ENCODE data around the gene HTR1A.

Gene HTR1A

DNA sequence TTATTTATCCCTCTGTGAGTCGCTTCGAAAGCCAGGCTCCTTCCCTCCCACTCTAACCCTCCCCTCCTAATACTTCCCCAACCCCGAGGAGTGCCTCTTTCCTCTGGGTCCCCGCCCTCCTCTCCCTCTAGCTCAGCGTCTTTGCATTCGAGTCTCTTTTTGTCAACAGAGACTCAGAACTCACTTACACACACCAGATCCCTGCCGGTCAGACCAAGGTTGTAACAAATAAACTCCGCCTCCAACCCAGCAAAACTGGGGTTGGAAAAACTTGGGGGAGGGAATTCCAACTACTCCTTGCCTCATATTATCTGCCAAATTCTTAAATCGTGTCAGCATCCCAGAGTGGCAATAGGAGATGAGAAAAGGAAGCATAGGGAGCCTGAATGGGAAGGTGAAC is at the start of gene HTR1A:
Gene HTR1A, minus strand, starts transcription at position 167 of the 400 bp plus-strand sequence. CDS start 726 bp downstream, outside the sequence.
- no peak for DNase-seq (ENCODE audit: low read depth in 2 of 2)

- no peak for DNase-seq (ENCODE audit: low read depth in 2 of 2)
Observed at GRCh38 chr5:64003966-64004365, 41.7 kb upstream of the HTR1A start.

DNA sequence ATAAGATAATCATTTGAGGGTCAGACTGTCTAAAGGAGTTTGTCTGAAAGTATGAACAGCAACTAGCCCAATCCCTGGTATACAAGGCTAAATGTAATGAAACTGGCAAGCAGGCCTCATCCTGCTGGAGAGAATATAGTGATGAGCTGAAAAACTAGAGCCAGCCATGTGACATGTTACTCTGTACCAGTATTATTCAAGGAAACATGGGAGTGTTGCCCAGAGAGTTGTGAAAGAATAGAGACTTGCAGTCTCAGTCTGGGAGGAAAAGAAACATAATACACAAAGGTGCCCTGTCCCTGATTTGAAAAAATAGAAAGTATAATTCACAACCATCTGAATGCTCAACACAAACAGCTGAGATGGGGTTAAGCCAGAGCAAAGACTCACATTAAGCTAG is 37.9 kb upstream of the HTR1A start:
- DNase-seq (ENCODE audit: low read depth in 2 of 2), result no peak

- DNase-seq (ENCODE audit: low read depth in 2 of 2), result no peak
Observed at GRCh38 chr5:63987053-63987452, 24.8 kb upstream of the HTR1A start.

DNA sequence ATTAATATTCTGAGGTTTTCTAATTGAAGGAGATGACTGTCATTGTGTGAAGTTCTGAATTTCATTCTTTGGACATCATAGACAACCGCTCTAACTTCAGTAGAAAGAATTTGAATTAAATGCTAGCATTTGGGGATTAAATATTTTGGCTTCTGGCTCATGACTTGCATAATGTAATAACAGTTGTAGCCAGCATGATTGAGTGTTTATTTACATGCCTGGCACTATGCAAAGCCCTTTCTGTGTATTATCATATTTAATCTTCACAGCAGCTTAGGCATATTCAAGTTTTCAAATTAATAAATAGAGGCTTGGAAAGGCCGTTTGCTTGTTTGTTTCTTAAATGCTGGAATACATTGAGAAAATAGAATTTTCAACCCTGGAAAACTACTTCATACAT is 19.6 kb upstream of the HTR1A start:
- DNase-seq (ENCODE audit: low read depth in 2 of 2), result no peak

- DNase-seq (ENCODE audit: low read depth in 2 of 2), result no peak
Observed at GRCh38 chr5:63963926-63964325, 1.7 kb upstream of the HTR1A start.

- no peak for DNase-seq (ENCODE audit: low read depth in 2 of 2)
Observed at GRCh38 chr5:63963080-63963735, 963 bp upstream of the HTR1A start.

DNA sequence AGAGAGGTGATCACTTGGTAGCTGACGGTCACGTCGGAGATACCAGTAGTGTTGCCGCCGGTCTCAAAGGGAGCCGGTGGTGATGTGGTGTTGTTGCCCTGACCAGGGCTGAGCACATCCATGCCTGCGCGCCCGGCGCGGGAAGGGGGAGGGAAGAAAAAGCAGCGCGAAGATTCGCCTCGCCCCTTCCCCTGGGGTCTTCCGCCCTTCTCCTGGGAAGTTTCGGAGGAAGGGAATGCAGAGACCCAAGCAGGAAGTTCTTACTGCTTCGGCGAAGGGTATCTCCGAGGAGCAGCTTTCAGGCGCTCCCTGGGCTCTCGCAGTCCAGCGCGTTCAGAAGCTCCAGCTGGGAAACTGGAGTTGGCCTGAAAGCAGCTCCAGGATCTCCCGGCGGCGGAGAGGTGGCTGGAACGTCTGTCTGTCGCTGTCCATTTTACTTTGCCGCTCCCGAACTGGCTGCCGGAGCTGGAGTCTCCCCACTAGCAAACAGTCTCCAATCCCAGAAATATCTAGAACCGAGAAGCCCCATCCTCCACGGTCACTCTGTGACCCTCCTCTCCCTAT is 565 bp downstream of the HTR1A start:
- DNase-seq (ENCODE audit: low read depth in 2 of 2), result no peak

- DNase-seq (ENCODE audit: low read depth in 2 of 2), result no peak
Observed at GRCh38 chr5:63961125-63961597, 1.1 kb downstream of the HTR1A start.

DNA sequence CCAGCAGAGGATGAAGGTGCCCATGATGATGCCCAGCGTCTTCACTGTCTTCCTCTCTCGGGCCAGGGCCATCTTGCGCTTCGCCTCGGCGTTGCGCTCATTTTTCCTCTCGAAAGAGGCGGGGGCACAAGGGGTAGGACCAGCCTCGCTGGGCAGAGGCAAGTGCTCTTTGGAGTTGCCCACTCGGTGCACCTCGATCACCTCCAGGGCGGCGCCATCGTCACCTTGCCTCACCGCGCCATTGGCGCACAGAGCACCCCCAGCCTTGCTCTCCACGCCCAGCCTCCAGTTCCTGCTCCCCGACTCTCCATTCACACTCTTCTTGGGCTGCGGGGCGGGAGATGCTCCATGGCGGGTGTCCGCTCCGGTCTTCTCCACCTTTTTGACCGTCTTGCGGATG is 1.6 kb downstream of the HTR1A start:
- DNase-seq (ENCODE audit: low read depth in 2 of 2), result no peak

- no peak for DNase-seq (ENCODE audit: low read depth in 2 of 2)
Observed at GRCh38 chr5:63959177-63959982, 2.9 kb downstream of the HTR1A start.

GRCh38 chr5:63958654-63959053 is 3.6 kb downstream of the HTR1A start:
- DNase-seq (ENCODE audit: low read depth in 2 of 2), result no peak

- DNase-seq (ENCODE audit: low read depth in 2 of 2), result no peak
Observed at GRCh38 chr5:63957617-63958016, 4.6 kb downstream of the HTR1A start.

GRCh38 chr5:63953217-63953616 is 9.0 kb downstream of the HTR1A start:
- no peak for DNase-seq (ENCODE audit: low read depth in 2 of 2)

DNA sequence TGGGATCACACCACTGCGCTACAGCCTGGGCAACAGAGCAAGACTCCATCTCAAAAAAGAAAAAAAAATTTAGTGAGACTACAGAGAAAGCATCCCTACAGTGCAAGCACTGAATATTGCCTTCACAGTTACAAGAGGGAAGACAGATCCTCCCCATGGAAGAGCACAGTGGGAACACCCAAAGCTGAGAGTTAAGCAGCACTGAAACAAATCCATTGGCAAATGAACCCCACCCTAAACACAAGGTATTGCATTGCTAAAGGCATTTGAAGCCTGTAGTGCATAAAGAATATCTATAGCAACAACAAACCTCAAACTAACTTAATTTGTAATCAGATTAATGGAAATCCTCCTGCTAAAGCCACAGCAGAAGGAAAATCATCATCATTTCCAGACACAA is 27.1 kb downstream of the HTR1A start:
- no peak for DNase-seq (ENCODE audit: low read depth in 2 of 2)

- no peak for DNase-seq (ENCODE audit: low read depth in 2 of 2)
Observed at GRCh38 chr5:63931836-63932235, 30.4 kb downstream of the HTR1A start.

DNA sequence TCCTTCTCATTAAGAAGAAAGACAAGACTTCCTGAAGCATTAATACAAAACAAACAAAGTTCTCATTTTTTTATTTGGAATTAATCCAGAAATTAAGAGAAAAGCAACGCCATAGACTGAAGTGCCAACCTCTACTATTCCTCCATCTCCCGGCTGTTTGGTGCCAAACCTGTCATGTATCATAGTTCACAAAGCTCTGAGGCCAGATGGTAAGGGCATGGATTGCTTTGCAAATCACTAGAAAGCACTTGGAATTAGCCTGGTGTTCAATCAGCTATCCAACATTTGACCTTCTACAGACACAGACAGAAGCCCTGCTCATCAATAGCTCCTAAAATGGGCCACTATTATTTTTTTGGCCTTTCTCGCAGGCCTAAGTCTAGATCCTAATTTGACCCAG is 33.8 kb downstream of the HTR1A start:
- DNase-seq (ENCODE audit: low read depth in 2 of 2), result no peak

DNA sequence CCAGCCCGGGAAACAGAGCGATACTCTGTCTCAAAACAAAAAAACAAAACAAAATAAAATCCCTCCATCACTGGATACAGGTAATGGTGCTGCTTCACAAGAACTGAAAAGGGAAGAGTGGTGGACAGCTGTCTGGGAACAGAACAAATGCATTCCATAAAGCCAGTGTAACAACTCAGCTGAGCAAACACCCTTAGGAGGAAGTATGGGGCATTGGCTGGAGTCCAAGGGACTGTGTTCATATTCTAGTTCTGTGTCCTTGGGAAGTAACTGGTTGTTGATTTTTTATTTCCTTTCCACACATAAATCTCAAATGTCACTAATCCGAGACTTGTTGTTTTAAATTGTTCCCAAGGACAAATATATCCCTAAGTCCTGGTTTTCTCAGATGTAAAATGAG is 38.3 kb downstream of the HTR1A start:
- DNase-seq (ENCODE audit: low read depth in 2 of 2), result no peak

DNA sequence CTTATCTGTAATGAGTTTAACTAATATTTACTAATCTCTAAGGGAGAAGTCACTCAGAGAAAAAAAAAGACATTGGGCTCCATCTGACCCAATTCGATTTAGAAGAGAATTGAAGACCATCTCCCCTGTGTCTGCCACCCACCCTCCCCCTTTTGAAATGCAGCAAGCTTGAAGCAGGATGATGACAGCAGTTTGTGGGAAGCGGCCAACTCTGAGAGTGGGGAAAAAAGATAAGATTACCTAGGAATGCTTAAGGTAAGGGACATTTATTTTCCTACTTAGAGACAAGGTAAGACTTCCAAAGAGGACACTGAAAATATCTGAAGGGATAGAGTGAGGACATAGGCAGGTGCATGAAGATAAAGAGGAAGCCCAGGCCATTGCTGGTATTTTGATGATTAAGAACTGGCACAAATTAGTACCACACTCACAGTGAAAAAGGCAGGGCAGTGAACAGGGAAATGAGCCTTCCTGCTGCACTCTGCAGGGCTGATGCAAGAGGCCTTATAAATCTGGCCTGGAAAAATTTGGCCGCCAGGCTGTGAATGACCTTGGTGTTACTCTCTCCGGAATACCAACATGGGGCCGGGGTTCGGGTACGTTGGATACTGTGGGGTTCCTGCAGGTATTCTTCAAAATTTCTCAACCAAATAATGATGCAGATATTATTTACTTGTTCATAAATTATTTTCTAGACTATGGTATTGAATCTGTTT is 42.3 kb downstream of the HTR1A start:
- no peak for DNase-seq (ENCODE audit: low read depth in 2 of 2)

DNA sequence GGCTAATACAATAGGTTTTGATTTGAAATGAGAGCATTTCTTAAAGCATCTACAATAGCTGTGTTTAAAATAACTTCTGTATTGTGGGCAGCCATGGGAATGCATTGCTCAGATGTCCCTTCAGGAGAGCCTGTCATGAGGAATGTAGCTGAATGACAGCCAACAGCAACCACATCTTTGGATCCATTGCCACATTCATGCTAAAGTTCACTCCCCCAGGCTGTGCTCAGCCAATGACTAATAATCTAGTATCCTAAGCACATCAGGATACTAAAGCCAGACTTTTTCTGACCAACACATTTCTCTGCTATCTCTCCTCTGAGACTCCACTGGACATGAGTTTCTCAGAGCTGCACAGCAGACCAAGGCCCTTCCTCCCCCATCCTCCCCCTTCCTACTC is 45.5 kb downstream of the HTR1A start:
- DNase-seq (ENCODE audit: low read depth in 2 of 2), result no peak

DNA sequence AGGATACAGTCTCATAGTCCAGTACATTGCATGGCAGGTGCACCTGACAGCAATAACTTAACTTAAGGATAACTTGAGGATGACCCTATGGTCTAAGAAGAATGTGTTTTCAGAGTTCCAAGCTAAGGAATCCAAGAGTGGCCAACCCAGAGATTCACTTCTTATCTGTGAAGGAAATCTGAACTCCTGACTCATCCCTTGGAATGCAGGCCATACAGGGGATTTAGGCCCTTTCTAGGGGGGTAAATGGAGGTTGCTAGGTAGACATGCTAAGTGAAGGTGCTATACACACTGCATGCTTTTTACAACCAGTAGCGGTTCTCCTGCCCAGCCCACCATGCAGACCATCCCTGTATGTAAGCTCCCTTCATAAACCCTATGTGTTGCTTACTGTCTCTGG is 50.4 kb downstream of the HTR1A start:
- no peak for DNase-seq (ENCODE audit: low read depth in 2 of 2)
